GM19240 (cell line): ENCODE results near the gene TRAPPC3L.

ENCODE experiments used
- DNase-seq: peaks from one replicate; pipeline ENCODE4 v3.0.0; 2011; ENCODE audit warnings: low spot score; ENCODE audit not compliant: insufficient read length

Gene TRAPPC3L

GRCh38 chr6:116557893-116558292, 12.4 kb upstream of the TRAPPC3L start:
- no peak for DNase-seq

GRCh38 chr6:116556814-116557415, 11.4 kb upstream of the TRAPPC3L start:
- DNase-seq = no peak

GRCh38 chr6:116556065-116556464, 10.6 kb upstream of the TRAPPC3L start:
- no peak for DNase-seq

- no peak for DNase-seq
Observed at GRCh38 chr6:116553451-116553850, 8.0 kb upstream of the TRAPPC3L start, which contains the start of gene CALHM4. TSS of gene CALHM4 (plus strand) at chr6:116553751. CDS start at chr6:116553794, 43 bp downstream.

GRCh38 chr6:116550796-116551195, 5.3 kb upstream of the TRAPPC3L start:
- DNase-seq = no peak

GRCh38 chr6:116547358-116547757, 1.9 kb upstream of the TRAPPC3L start:
- DNase-seq = no peak

- no peak for DNase-seq
Observed at GRCh38 chr6:116543149-116543548, 2.3 kb downstream of the TRAPPC3L start.

GRCh38 chr6:116542426-116542825, 3.1 kb downstream of the TRAPPC3L start:
- no peak for DNase-seq

- DNase-seq = no peak
Observed at GRCh38 chr6:116536216-116536621, 9.3 kb downstream of the TRAPPC3L start.

- DNase-seq = no peak
Observed at GRCh38 chr6:116535109-116535508, 10.4 kb downstream of the TRAPPC3L start.

- DNase-seq = no peak
Observed at GRCh38 chr6:116533233-116533957, 12.1 kb downstream of the TRAPPC3L start.

- peak; percentile 10 for DNase-seq
Observed at GRCh38 chr6:116531675-116532570, 13.6 kb downstream of the TRAPPC3L start.

GRCh38 chr6:116530436-116530835, 15.0 kb downstream of the TRAPPC3L start:
- no peak for DNase-seq

GRCh38 chr6:116529466-116530290, 15.8 kb downstream of the TRAPPC3L start:
- no peak for DNase-seq

GRCh38 chr6:116528780-116529179, 16.7 kb downstream of the TRAPPC3L start:
- no peak for DNase-seq

- DNase-seq = no peak
Observed at GRCh38 chr6:116528133-116528532, 17.4 kb downstream of the TRAPPC3L start.

GRCh38 chr6:116524236-116524635, 21.2 kb downstream of the TRAPPC3L start:
- no peak for DNase-seq

GRCh38 chr6:116522896-116523295, 22.6 kb downstream of the TRAPPC3L start:
- DNase-seq = no peak

GRCh38 chr6:116518621-116519368, 26.7 kb downstream of the TRAPPC3L start:
- DNase-seq = no peak

GRCh38 chr6:116515141-116515540, 30.3 kb downstream of the TRAPPC3L start:
- no peak for DNase-seq
